ENCODE data around the gene ARHGEF19. TPM values are rescaled to one million over a fixed set of nuclear protein-coding genes. Genes with fewer than 3 reads are reported as not detected.

ARHGEF19 gene
- total RNA-seq, 1 experiment from 2014 or later: 21.1 TPM

- Histone ChIP-seq H3K79me2 (ENCODE audit: insufficient read depth, low read length) (no peaks in the 10 kb centered on the region; the same call in 1 of the 2 replicates), H3K79me1 (ENCODE audit: insufficient read depth, low read depth, low read length, poor library complexity, severe bottlenecking) (no peaks in the 10 kb centered on the region), H4K20me1 (ENCODE audit: control insufficient read depth, insufficient read depth, insufficient read length) (no peaks in the 10 kb centered on the region), H3K9me3 (ENCODE audit: control insufficient read depth, low read depth, low read length) (no peaks in the 10 kb centered on the region), H3K18ac (ENCODE audit: insufficient read length, low read depth, low read length) (no peak overlapping the region), H3K4me1 (ENCODE audit: insufficient read depth, low read length) (no peaks in the 10 kb centered on the region), H3K27me3 (ENCODE audit: insufficient read depth, low read length) (no peaks in the 10 kb centered on the region), H3K9ac (ENCODE audit: extremely low read depth, insufficient read length, low read length) (no peak overlapping the region), H4K91ac (ENCODE audit: insufficient read length, low read depth, low read length) (no peak overlapping the region), H4K5ac (ENCODE audit: insufficient read length, low read depth, low read length) (no peak overlapping the region), H3K4me2 (ENCODE audit: insufficient read depth, insufficient read length, low read length) (no peak overlapping the region), H2AK5ac (ENCODE audit: insufficient read length, low read length) (no peak overlapping the region), H3K14ac (ENCODE audit: insufficient read depth, low read length) (no peak overlapping the region; the same call in 1 of the 2 replicates), H4K8ac (replicated peaks; ENCODE audit: insufficient read length, low read depth, low read length) (no peak overlapping the region), H2BK5ac (ENCODE audit: insufficient read length, low read length) (no peak overlapping the region), H2BK120ac (ENCODE audit: low read depth, low read length, poor library complexity, severe bottlenecking) (no peak overlapping the region), H2BK20ac (ENCODE audit: low read depth, low read length, poor library complexity, severe bottlenecking) (no peak overlapping the region), H2BK15ac (ENCODE audit: low read depth, low read length) (no peak overlapping the region), H2AFZ (ENCODE audit: low read length) (no peak overlapping the region), H3K23ac (ENCODE audit: insufficient read length, low read depth, low read length) (no peak overlapping the region), H3T11ph (ENCODE audit: low read length) (no peak overlapping the region), H2BK12ac (ENCODE audit: insufficient read length, low read depth, low read length) (no peak overlapping the region), H3K4ac (ENCODE audit: low read depth, low read length) (no peak overlapping the region), H3K23me2 (ENCODE audit: insufficient read length, low read depth, low read length, poor library complexity, severe bottlenecking) (peaks cover 8% of the 10 kb centered on the region), H3K27ac (ENCODE audit: insufficient read length, low read depth, low read length) (no peak overlapping the region), H3K56ac (ENCODE audit: insufficient read length, low read depth, low read length) (no peak overlapping the region)
- TF ChIP-seq CTCF (conservative IDR thresholded peaks at IDR 0.05): no peak
- H3K9me3 Mint-ChIP-seq: no peaks in the 10 kb centered on the region
- peaks cover 7 to 14% of the 10 kb centered on the region in 2 experiments for H3K4me1 Mint-ChIP-seq
- H3K27ac Mint-ChIP-seq: peak overlapping the region in 2 of 3 experiments; percentile 36 to 62; a peak in 2 of 7 replicates
- H3K4me3 Mint-ChIP-seq: no peak overlapping the region
- peaks cover 11 to 60% (median 19%) of the 10 kb centered on the region in 3 experiments; a peak in 6 of 7 replicates for H3K36me3 Mint-ChIP-seq (ENCODE audit: insufficient read depth in 1 of 3, low read depth in 3 of 3)
- no peaks in the 10 kb centered on the region for H3K27me3 Mint-ChIP-seq (ENCODE audit: low read depth)
- no CpG with 5 or more reads among the region's 24 CpGs for WGBS (ENCODE audit: extremely low coverage, insufficient read length, low lambda C conversion rate)
- no peak for DNase-seq
Observed at GRCh38 chr1:16202281-16203210, 9.9 kb downstream of the ARHGEF19 start.
